OCI-LY7 (cell line): ENCODE data around the gene ZNF593.

ENCODE experiments used
- CTCF ChIP-seq: fragments of 200-600 bp; sonication (generic); conservative IDR thresholded peaks from 2 replicates; pipeline ENCODE4 v1.5.1; 2014; ENCODE audit warnings: mild to moderate bottlenecking, antibody characterized with exemption, low read length, moderate library complexity, mixed read lengths
- EZH2phosphoT487 ChIP-seq: fragments of 200-600 bp; sonication (generic); IDR thresholded peaks from 2 replicates; pipeline ENCODE4 v1.6.1; 2018; ENCODE audit warnings: low read depth, borderline replicate concordance, mild to moderate bottlenecking, mixed run types, antibody characterized with exemption, low read length, moderate library complexity, mixed read lengths

- TF ChIP-seq CTCF (no peak), EZH2phosphoT487 (no peak)
Measured at GRCh38 chr1:26184086-26184485, 14.4 kb downstream of the ZNF593 start.
